GM12865 (cell line): Measurements from ENCODE around the gene GAB2.

ENCODE experiments used
- DNase-seq: peaks from one replicate; pipeline ENCODE4 v3.0.0; 2010; ENCODE audit warnings: low read depth
- H3K4me3 ChIP-seq: 2 replicates; pipeline ENCODE4 v1.5.1; 2011; ENCODE audit warnings: mild to moderate bottlenecking, low read depth, low read length, control low read depth
- TF ChIP-seq, protein P1 (sequence below): IDR thresholded peaks from 2 replicates; pipeline ENCODE4 v1.5.1; 2011; ENCODE audit warnings: low read length, control low read depth, low read depth, inconsistent platforms; ENCODE audit not compliant: insufficient read depth; ENCODE audit errors: missing control alignments

GAB2 gene

DNA sequence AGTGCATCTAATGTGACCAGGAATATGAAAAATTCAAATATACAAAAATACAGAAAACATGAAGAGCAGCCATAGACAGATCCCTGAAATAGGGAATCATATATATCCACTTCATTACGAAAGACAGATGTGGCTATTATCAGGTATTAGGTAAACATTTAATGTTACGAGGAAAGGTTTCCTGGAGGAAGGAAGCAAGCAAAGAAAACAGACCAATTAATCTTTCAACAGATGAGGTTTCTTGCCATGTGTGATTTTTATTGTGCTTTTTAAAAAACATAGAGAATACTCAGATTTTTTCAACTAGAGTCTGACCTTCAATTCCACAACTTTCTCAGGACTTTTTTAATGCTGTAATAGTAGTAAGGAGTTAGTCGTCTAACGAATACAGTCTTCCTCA is 24.3 kb upstream of the GAB2 start:
- no peak overlapping the region for H3K4me3 ChIP-seq
- no peak for DNase-seq
- TF ChIP-seq, protein P1, sequence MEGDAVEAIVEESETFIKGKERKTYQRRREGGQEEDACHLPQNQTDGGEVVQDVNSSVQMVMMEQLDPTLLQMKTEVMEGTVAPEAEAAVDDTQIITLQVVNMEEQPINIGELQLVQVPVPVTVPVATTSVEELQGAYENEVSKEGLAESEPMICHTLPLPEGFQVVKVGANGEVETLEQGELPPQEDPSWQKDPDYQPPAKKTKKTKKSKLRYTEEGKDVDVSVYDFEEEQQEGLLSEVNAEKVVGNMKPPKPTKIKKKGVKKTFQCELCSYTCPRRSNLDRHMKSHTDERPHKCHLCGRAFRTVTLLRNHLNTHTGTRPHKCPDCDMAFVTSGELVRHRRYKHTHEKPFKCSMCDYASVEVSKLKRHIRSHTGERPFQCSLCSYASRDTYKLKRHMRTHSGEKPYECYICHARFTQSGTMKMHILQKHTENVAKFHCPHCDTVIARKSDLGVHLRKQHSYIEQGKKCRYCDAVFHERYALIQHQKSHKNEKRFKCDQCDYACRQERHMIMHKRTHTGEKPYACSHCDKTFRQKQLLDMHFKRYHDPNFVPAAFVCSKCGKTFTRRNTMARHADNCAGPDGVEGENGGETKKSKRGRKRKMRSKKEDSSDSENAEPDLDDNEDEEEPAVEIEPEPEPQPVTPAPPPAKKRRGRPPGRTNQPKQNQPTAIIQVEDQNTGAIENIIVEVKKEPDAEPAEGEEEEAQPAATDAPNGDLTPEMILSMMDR, result no peak

DNA sequence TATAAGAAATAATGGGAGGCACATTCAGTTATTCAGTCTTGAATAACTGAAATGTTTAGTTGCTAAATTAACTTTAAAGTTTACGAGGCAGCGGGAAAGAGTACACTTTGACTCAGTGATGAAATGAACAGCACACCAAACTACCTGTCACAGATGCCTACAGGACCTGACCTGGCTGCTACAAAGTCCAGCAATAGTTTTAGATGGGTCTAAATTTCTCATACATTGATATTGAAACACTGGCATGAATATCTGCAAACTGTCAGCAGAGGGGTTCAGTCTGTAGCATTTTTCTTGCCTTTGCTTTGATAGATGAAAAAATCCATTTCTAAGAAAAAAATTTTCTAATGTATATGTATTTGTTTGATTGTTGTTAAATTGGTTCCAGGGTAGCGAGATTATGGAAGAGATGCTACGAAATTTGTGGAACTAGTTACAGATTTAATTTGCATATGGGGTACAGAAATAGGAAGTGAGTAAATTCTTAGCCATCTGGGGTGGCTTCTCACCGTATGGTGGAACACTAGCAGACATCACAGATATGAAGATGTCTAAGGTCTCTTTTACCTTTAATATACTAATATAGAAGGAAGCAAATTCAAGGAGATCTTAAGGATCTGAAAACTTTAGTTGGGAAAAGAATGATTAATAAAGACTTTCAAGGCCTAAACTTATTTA is 20.8 kb upstream of the GAB2 start:
- no peak overlapping the region for H3K4me3 ChIP-seq
- DNase-seq, result peak; percentile 34
- TF ChIP-seq, protein P1, result no peak

GRCh38 chr11:78432956-78433355 is 15.3 kb upstream of the GAB2 start:
- TF ChIP-seq, protein P1, result no peak
- DNase-seq, result no peak
- no peak overlapping the region for H3K4me3 ChIP-seq

DNA sequence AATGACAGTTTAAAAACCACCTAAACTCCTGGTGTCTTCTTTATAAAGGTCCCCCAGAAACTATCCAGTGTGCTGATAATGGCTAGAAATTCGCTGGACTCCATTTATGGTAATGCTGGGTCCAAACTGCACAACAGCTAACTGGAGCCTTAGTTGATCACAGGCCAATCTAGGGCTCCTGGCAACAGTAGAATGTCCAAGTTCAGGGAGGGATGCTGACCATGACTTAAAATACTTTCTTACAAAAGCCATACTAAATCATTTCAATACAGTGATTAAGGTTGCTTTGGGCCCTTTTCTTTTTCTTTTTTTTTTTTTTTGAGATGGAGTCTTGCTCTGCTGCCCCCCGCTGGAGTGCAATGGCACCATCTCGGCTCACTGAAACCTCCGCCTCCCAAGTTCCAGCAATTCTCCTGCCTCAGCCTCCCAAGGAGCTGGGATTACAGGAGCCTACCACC is 14.5 kb upstream of the GAB2 start:
- TF ChIP-seq, protein P1, result peak; percentile 31
- no peak overlapping the region for H3K4me3 ChIP-seq
- DNase-seq, result no peak

GRCh38 chr11:78429660-78430059 is 12.0 kb upstream of the GAB2 start:
- DNase-seq, result no peak
- TF ChIP-seq, protein P1, result no peak
- no peak overlapping the region for H3K4me3 ChIP-seq

DNA sequence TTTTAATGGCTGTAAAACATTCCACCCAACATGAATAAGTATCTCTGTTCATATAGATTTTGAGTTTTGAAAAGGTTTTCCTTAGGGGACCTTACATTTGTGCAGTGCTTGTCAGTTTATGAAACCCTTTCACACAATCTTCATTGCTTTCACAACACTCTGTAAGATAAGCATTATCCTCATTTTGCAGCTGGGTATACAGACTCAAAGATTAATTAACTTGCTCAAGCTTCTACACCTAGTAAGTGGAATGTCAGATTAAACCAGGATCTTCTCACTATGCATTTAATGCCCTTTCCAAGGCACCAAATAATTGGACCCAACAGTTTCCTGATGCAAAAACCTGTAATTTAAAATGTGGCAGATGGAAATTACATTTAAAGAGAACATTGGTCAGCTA is 11.6 kb upstream of the GAB2 start:
- DNase-seq, result no peak
- no peak overlapping the region for H3K4me3 ChIP-seq
- TF ChIP-seq, protein P1, result no peak

- no peak for DNase-seq
- TF ChIP-seq, protein P1, result no peak
- H3K4me3 ChIP-seq, result no peak overlapping the region
Measured at GRCh38 chr11:78428773-78429172, 11.2 kb upstream of the GAB2 start.
